HepG2 (cell line): ENCODE results near the gene ZNF175. TPM values are rescaled to one million over a fixed set of nuclear protein-coding genes. Genes with fewer than 3 reads are reported as not detected.

Source experiments
- ATAC-seq: fragments of 200-7000 bp; cut with Tn5 transposase; 3 replicates; pipeline ENCODE4 v1.9.1; 2020; ENCODE audit warnings: mild to moderate bottlenecking, moderate library complexity
- BruUV-seq: library from RNA; stranded (reverse); fragments of 400-500 nt; replicated peaks from 2 replicates; lab custom pipeline; 2021; lab: Mats Ljungman, UMichigan
- CTCF ChIA-PET: fragments of 300-600 bp; formaldehyde crosslinking; extraction: SDS; loops from one replicate; lab custom pipeline; 2021; ENCODE audit warnings: low total read pairs, inconsistent platforms, low intra/inter-chr PET ratio; lab: Yijun Ruan, JAX
- POLR2A ChIA-PET: fragments of 350-600 bp; sonication (Branson Sonifier 250); formaldehyde crosslinking; loops from one replicate; lab custom pipeline; 2020; ENCODE audit warnings: antibody characterized with exemption, inconsistent platforms; lab: Yijun Ruan, JAX
- DNase-seq: peaks from one replicate; pipeline ENCODE4 v3.0.0-alpha.2; 2015; ENCODE audit warnings: low spot score
- FAIRE-seq: peaks from 3 replicates; lab custom pipeline; 2011; peaks lifted over from hg19 to GRCh38; lab: Jason Lieb, UNC
- H2AFZ ChIP-seq: one replicate; pipeline ENCODE4 v1.6.1; 2011; ENCODE audit warnings: low read length, inconsistent platforms
- H3K27ac ChIP-seq: fragments of 300-600 bp; 3 replicates; pipeline ENCODE4 v1.8.0; 2011; ENCODE audit warnings: mixed run types, mild to moderate bottlenecking, mixed read lengths, low read length, inconsistent platforms; ENCODE audit not compliant: insufficient read depth; ENCODE audit errors: extremely low read length
- H3K27me3 ChIP-seq, 2 experiments: fragments of 200-600 bp in 1 of 2; 2 replicates in 1 of 2; 3 replicates in 1 of 2; pipeline versions ENCODE4 v1.6.0 to v1.8.0; 2011; ENCODE audit warnings: low read length in 2 of 2, mild to moderate bottlenecking in 2 of 2, moderate library complexity in 2 of 2, inconsistent platforms in 1 of 2; ENCODE audit not compliant: insufficient read depth in 2 of 2, control insufficient read depth in 1 of 2
- H3K36me3 ChIP-seq, 2 experiments: fragments of 200-600 bp in 1 of 2; replicated peaks in 1 of 2; 2 replicates in 1 of 2; 3 replicates in 1 of 2; pipeline versions ENCODE4 v1.5.1 to v1.8.0; 2011; ENCODE audit warnings: low read length in 2 of 2, inconsistent platforms in 1 of 2; ENCODE audit not compliant: insufficient read depth in 2 of 2, control insufficient read depth in 1 of 2
- H3K4me1 ChIP-seq: 2 replicates; pipeline ENCODE4 v1.5.1; 2012; ENCODE audit warnings: low read length, inconsistent platforms; ENCODE audit not compliant: insufficient read depth
- H3K4me2 ChIP-seq: 2 replicates; pipeline ENCODE4 v1.6.0; 2011; ENCODE audit warnings: low read depth, low read length, inconsistent platforms
- H3K4me3 ChIP-seq, 3 experiments: fragments of 200-600 bp in 1 of 3; sonication (generic), shearing (Covaris generic) in 1 of 3; replicated peaks in 1 of 3; 2 replicates each; pipeline ENCODE4 v1.5.1; 2011 to 2016; ENCODE audit warnings: low read length in 3 of 3, inconsistent platforms in 2 of 3, low read depth in 2 of 3, mild to moderate bottlenecking in 2 of 3, control low read depth in 1 of 3, mixed read lengths in 1 of 3; ENCODE audit not compliant: insufficient read depth in 1 of 3
- H3K79me2 ChIP-seq: one replicate; pipeline ENCODE4 v1.6.1; 2011; ENCODE audit warnings: low read length, inconsistent platforms; ENCODE audit not compliant: insufficient read depth
- H3K9ac ChIP-seq: 2 replicates; pipeline ENCODE4 v1.6.0; 2011; ENCODE audit warnings: mild to moderate bottlenecking, low read depth, low read length, inconsistent platforms; ENCODE audit not compliant: insufficient read depth
- H3K9me3 ChIP-seq: 2 replicates; pipeline ENCODE4 v1.5.1; 2012; ENCODE audit warnings: mild to moderate bottlenecking, low read length
- H4K20me1 ChIP-seq: 2 replicates; pipeline ENCODE4 v1.6.0; 2011; ENCODE audit warnings: inconsistent platforms, mild to moderate bottlenecking, low read length, moderate library complexity; ENCODE audit not compliant: insufficient read depth
- HMGXB4 ChIP-seq, 2 experiments: sonication (generic) in 1 of 2; formaldehyde crosslinking in 1 of 2; IDR thresholded peaks; 2 replicates each; pipeline versions ENCODE4 v1.4.0 to v1.6.1; 2018 to 2020; ENCODE audit warnings: missing genetic modification reagents in 2 of 2, borderline replicate concordance in 1 of 2, low read depth in 1 of 2, mild to moderate bottlenecking in 1 of 2, missing biosample characterization in 1 of 2
- ISX ChIP-seq: sonication (generic); formaldehyde crosslinking; conservative IDR thresholded peaks from 2 replicates; pipeline ENCODE4 v1.5.0; 2020; ENCODE audit warnings: missing genetic modification reagents
- MTA3 ChIP-seq: sonication (generic); formaldehyde crosslinking; IDR thresholded peaks from 2 replicates; pipeline ENCODE4 v1.4.0; 2020; ENCODE audit warnings: missing genetic modification reagents
- POGK ChIP-seq: sonication (generic); formaldehyde crosslinking; conservative IDR thresholded peaks from 2 replicates; pipeline ENCODE4 v1.8.0; 2022; ENCODE audit warnings: mild to moderate bottlenecking, moderate library complexity, missing genetic modification reagents
- RFXANK ChIP-seq: IDR thresholded peaks from 2 replicates; pipeline ENCODE4 v1.6.1; 2016
- SAFB2 ChIP-seq: sonication (generic); formaldehyde crosslinking; IDR thresholded peaks from 2 replicates; pipeline ENCODE4 v1.5.1; 2020; ENCODE audit warnings: missing genetic modification reagents, low read depth, mild to moderate bottlenecking, borderline replicate concordance
- TEAD2 ChIP-seq: sonication (generic); formaldehyde crosslinking; IDR thresholded peaks from 2 replicates; pipeline ENCODE4 v1.9.0; 2021; ENCODE audit warnings: missing genetic modification reagents
- ZNF510 ChIP-seq: sonication (generic); formaldehyde crosslinking; IDR thresholded peaks from 2 replicates; pipeline ENCODE4 v1.4.0; 2020; ENCODE audit warnings: low read depth, mild to moderate bottlenecking, missing genetic modification reagents
- ZNF543 ChIP-seq: sonication (generic); formaldehyde crosslinking; IDR thresholded peaks from 2 replicates; pipeline ENCODE4 v1.4.0; 2020; ENCODE audit warnings: mild to moderate bottlenecking, missing genetic modification reagents
- ZNF7 ChIP-seq: IDR thresholded peaks from 2 replicates; pipeline ENCODE4 v1.6.1; 2016; ENCODE audit warnings: missing biosample characterization, missing genetic modification reagents
- ZNF746 ChIP-seq: sonication (generic); formaldehyde crosslinking; IDR thresholded peaks from 2 replicates; pipeline ENCODE4 v1.8.0; 2022; ENCODE audit warnings: mild to moderate bottlenecking, missing genetic modification reagents
- ZNF766 ChIP-seq: sonication (generic); formaldehyde crosslinking; IDR thresholded peaks from 2 replicates; pipeline ENCODE4 v1.5.0; 2020; ENCODE audit warnings: missing genetic modification reagents, borderline replicate concordance
- ZNF780A ChIP-seq: sonication (generic); formaldehyde crosslinking; IDR thresholded peaks from 2 replicates; pipeline ENCODE4 v1.8.0; 2022; ENCODE audit warnings: mild to moderate bottlenecking, missing genetic modification reagents, moderate library complexity
- ZNF879 ChIP-seq: sonication (generic); formaldehyde crosslinking; IDR thresholded peaks from 2 replicates; pipeline ENCODE4 v1.8.1; 2023; ENCODE audit warnings: missing genetic modification reagents
- ZSCAN22 ChIP-seq: sonication (generic); formaldehyde crosslinking; IDR thresholded peaks from 2 replicates; pipeline ENCODE4 v1.4.0; 2020; ENCODE audit warnings: mild to moderate bottlenecking, missing genetic modification reagents
- WGBS: methylation state at CpG from one replicate; pipeline ENCODE4 v1.1.6; 2017; ENCODE audit warnings: low lambda C conversion rate; 5-methylcytosine and 5-hydroxymethylcytosine counted together
- in situ Hi-C: cut with HindIII; loops from 2 replicates; pipeline ENCODE4 v1.10.0; 2017; ENCODE audit warnings: low pct_unique_long_range_greater_than_20kb; ENCODE audit not compliant: extremely low pct_ligation_motif_present
- intact Hi-C: fragments of 100-400 bp; cut with micrococcal nuclease; formaldehyde crosslinking; loops from one replicate; pipeline ENCODE4 v1.10.0; 2022; ENCODE audit not compliant: unreplicated experiment
- polyA plus RNA-seq, 8 experiments: library from polyadenylated mRNA; depleted of rRNA in 3 of 8; stranded (reverse) in 7 of 8; unstranded in 1 of 8; fragments of >200 nt; fragmentation: Illumina TruSeq in 4 of 8; extraction: Trizol in 4 of 8; gene quantifications; 2 replicates each; pipeline versions ENCODE4 v1.2.1 to v1.2.3, GENCODE V29; 2011 to 2016; ENCODE audit warnings: low read depth in 4 of 8, missing spikeins in 1 of 8, mixed read lengths in 1 of 8; ENCODE audit not compliant: insufficient read depth in 1 of 8
- total RNA-seq, 5 experiments: library from RNA; depleted of rRNA; stranded (reverse); fragments of >200 nt; fragmentation: Illumina TruSeq; extraction: Trizol; gene quantifications; 2 replicates each; pipeline ENCODE4 v1.2.3, GENCODE V29; 2016; ENCODE audit warnings: low read depth in 1 of 5
- TF ChIP-seq, protein P1 (sequence below): sonication (generic); formaldehyde crosslinking; IDR thresholded peaks from 2 replicates; pipeline ENCODE4 v1.8.0; 2022; ENCODE audit warnings: mild to moderate bottlenecking, missing genetic modification reagents, borderline replicate concordance
- TF ChIP-seq, protein P2 (sequence below): sonication (generic); formaldehyde crosslinking; IDR thresholded peaks from 2 replicates; pipeline ENCODE4 v1.4.0; 2020; ENCODE audit warnings: missing genetic modification reagents; ENCODE audit errors: not compliant biosample characterization

ZNF175 gene
- total and polyA plus RNA-seq, 2 of the 13 experiments (the other 11 are each of a cell fraction or from before 2014, with no cell fraction given) = 1.2 to 1.5 TPM

- intact Hi-C loops (no loop called here), in situ Hi-C loops (no loop called here)
- Histone ChIP-seq H3K36me3 (no peaks in the 10 kb centered on the region; a peak in 1 of 5 replicates), H3K79me2 (no peaks in the 10 kb centered on the region), H3K27me3 (no peaks in the 10 kb centered on the region; a peak in 1 of 5 replicates), H4K20me1 (no peaks in the 10 kb centered on the region), H3K9ac (no peak overlapping the region), H3K9me3 (peaks cover 3% of the 10 kb centered on the region; the same call in 1 of the 2 replicates), H3K4me3 (no peak overlapping the region), H3K27ac (no peak overlapping the region), H3K4me2 (no peak overlapping the region), H2AFZ (no peak overlapping the region), H3K4me1 (peaks cover 6% of the 10 kb centered on the region; the same call in 1 of the 2 replicates)
- ChIA-PET CTCF (no interaction called here), POLR2A (no interaction called here)
- no TSS peak for BruUV-seq
- FAIRE-seq = no peak
- ATAC-seq = no peak
- WGBS = 51% methylated on average over 3 of the region's 3 CpGs
- no peak for DNase-seq
- TF ChIP-seq POGK (CRISPR knock-in tag) = no peak
- no peak for TF ChIP-seq SAFB2 (CRISPR knock-in tag)
- TF ChIP-seq ZNF7 (CRISPR knock-in tag) = no peak
- TF ChIP-seq TEAD2 (CRISPR knock-in tag) = no peak
- TF ChIP-seq ZNF746 (CRISPR knock-in tag) = no peak
- TF ChIP-seq ZNF766 = no peak
- TF ChIP-seq ZNF510 (CRISPR knock-in tag) = no peak
- TF ChIP-seq ZNF543 (CRISPR knock-in tag) = no peak
- TF ChIP-seq ZSCAN22 (CRISPR knock-in tag) = no peak
- TF ChIP-seq ISX = no peak
- no peak for TF ChIP-seq MTA3 (CRISPR knock-in tag)
- TF ChIP-seq, protein P1, sequence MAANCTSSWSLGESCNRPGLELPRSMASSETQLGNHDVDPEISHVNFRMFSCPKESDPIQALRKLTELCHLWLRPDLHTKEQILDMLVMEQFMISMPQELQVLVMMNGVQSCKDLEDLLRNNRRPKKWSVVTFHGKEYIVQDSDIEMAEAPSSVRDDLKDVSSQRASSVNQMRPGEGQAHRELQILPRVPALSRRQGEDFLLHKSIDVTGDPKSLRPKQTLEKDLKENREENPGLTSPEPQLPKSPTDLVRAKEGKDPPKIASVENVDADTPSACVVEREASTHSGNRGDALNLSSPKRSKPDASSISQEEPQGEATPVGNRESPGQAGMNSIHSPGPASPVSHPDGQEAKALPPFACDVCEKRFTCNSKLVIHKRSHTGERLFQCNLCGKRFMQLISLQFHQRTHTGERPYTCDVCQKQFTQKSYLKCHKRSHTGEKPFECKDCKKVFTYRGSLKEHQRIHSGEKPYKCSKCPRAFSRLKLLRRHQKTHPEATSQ = no peak
- TF ChIP-seq ZNF780A = no peak
- no peak for TF ChIP-seq HMGXB4 (CRISPR knock-in tag; IDR thresholded peaks at IDR 0.05; ENCODE audit: borderline replicate concordance in 1 of 2, low read depth in 1 of 2)
- TF ChIP-seq, protein P2, sequence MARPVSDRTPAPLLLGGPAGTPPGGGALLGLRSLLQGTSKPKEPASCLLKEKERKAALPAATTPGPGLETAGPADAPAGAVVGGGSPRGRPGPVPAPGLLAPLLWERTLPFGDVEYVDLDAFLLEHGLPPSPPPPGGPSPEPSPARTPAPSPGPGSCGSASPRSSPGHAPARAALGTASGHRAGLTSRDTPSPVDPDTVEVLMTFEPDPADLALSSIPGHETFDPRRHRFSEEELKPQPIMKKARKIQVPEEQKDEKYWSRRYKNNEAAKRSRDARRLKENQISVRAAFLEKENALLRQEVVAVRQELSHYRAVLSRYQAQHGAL (CRISPR knock-in tag) = no peak
- TF ChIP-seq RFXANK (CRISPR knock-in tag) = no peak
- TF ChIP-seq ZNF879 (CRISPR knock-in tag) = no peak
Observed at GRCh38 chr19:51590441-51590840, 19.4 kb downstream of the ZNF175 start.
